ENCODE measurements around the gene TSSK3.

Gene TSSK3, protein sequence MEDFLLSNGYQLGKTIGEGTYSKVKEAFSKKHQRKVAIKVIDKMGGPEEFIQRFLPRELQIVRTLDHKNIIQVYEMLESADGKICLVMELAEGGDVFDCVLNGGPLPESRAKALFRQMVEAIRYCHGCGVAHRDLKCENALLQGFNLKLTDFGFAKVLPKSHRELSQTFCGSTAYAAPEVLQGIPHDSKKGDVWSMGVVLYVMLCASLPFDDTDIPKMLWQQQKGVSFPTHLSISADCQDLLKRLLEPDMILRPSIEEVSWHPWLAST

DNA sequence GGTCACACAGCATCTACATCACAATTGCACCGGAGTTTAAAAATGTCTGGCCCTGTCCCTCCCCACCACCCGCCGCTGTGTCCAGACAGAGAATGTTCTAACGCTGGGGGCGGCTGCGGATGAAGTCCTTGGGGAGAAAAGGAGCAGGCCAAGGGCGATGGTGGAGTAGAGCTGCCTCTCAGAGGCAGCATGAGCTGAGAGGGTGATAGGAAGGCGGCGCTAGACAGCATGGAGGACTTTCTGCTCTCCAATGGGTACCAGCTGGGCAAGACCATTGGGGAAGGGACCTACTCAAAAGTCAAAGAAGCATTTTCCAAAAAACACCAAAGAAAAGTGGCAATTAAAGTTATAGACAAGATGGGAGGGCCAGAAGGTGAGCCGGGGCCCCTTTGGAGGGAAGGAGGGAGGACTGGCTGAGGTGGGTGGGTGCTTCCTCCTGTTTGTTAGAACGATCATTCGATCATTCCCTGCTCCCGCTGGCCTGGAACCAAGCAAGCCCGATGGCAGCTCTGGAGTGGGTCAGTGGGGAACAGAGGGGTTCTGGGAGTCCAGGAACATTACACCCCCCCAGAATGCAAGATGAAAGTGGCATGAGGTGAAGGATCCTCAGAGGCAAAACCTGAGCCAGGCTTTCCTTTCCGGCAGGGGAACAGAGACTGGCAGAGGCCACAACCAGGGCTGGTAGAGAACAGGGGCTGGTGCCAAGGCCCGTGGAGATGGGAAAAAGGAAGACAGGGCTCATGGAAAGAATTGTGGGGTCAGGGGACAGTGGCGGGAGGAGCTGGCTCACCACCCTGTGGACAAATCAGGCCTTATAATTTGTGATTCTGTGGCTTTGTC lies at the start of gene TSSK3, which contains the start of gene FAM229A:
TSSK3 (plus strand) TSS at position 66 of the 840 bp plus-strand sequence; CDS start at position 229, 163 bp downstream.
FAM229A (minus strand) TSS at position 12 of the 840 bp plus-strand sequence. CDS start 394 bp downstream, outside the sequence.
- DNase-seq (ENCODE audit: low spot score) = no peak

DNA sequence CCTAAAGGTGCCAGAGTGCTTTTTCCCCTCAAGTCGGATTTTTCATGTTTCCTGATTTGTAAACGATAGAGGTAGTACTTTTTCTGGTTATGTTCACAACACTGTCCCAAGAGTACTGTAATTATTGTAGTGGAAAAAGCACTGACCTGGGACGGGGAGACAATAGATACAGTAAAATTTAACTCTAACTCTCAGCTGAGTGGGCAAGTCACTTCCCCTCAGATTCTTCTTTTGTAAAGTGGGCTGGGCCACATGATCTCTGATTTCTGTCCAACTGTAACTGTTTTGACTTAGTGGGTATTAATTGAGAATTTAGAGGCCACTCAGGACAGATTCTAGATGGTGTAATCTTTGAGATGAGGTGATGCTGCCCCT lies 45.4 kb upstream of the TSSK3 start:
- DNase-seq (ENCODE audit: low spot score) = no peak

DNA sequence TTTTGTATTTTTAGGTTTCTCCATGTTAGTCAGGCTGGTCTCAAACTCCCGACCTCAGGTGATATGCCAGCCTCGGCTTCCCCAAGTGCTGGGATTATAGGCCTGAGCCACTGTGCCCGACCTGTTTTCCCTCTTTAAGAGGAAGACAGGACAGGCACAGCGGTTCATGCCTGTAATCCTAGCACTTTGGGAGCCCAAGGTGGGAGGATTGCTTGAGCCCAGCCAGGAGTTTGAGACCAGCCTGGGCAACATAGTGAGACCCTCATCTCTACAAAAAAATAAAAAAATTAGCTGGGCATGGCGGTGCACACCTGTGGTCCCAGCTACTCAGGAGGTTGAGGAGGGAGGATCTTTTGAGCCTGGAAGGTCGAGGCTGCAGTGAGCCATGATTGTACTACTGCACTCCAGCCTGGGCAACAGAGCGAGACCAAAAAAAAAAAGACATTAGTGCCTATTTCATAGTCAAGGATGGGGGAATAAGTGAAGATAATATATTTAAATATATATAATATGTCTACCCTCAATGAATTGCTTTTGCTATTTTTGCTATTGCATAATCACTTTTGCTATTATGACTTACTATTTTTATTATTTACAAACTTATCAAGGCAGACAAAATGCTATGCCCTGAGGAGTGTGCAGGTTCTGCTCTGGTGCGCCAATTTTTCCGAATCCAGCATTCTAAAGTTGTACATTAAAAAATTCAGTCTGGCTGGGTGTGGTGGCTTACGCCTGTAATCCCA lies 44.0 kb upstream of the TSSK3 start:
- DNase-seq (ENCODE audit: low spot score) = no peak

DNA sequence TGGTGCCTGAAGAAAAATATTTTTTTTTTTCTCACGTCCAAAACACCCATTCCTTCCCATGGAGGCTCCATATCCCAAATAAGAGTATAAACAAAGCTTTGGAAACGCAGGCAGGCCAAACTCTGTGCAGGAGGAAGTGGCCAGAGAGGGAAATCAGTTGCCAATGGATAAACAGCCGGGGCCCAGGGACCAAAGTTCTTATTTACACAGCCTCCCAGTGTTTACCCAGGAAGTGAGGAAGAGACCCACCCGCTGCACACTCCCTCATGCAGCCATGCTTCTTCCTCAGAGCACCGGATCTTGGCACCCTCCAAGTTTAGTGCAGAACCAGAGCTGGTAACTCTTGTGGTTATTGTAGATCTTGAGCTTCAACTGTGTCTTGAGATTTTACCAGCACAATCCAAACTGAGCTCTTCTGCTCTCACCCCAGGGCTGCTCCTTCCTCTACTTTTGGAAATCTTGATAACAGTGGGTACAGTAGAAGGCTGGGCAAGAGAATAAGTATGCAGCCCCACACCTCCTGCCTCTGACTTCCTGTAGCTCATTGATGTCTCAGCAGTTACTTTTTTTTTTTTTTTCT lies 40.5 kb upstream of the TSSK3 start:
- no peak for DNase-seq (ENCODE audit: low spot score)

DNA sequence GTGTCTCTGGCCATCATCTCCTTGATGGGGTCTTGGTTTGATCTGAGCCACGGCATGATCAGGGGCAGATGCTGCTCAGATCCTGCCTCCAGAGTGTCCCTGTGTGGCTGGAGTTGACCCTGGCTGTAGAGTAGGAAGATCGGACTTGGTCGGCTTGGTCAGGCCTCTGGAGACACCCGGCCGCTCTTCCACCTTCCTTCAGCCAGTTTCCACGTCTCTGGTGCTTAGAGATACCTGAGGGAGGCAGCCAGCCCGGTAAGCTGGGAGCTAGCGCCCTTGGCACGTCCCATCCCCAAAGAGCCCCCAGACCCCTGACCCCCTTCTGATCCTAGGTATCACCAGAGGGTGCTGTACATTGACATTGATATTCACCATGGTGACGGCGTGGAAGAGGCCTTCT lies 35.1 kb upstream of the TSSK3 start:
- DNase-seq (ENCODE audit: low spot score) = no peak

DNA sequence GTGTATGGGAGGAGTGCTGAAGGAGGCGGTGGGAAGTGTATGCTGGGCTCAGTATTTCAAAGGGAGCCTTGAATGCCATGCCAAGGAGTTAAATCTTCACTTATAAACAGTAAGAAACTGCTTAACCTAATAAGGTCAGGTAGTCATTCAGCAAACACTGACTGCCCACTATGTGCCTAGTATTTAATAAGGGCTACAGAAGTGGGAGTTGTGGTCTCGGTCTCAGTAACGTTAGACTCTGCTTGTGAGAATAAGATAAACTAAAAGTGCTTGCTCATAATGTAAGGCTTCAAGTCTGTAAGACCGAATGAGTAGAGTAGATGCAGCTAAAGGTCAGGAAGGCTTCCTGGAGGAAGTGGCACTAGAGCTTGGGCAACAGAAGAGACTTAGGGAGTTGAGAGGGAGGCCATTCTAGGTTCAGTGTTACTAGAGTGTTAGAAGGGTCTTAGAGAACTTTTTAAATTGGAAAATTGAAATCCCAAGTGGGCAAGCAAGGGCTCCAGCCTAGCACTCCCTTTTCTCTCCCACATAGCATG lies 32.3 kb upstream of the TSSK3 start:
- no peak for DNase-seq (ENCODE audit: low spot score)

DNA sequence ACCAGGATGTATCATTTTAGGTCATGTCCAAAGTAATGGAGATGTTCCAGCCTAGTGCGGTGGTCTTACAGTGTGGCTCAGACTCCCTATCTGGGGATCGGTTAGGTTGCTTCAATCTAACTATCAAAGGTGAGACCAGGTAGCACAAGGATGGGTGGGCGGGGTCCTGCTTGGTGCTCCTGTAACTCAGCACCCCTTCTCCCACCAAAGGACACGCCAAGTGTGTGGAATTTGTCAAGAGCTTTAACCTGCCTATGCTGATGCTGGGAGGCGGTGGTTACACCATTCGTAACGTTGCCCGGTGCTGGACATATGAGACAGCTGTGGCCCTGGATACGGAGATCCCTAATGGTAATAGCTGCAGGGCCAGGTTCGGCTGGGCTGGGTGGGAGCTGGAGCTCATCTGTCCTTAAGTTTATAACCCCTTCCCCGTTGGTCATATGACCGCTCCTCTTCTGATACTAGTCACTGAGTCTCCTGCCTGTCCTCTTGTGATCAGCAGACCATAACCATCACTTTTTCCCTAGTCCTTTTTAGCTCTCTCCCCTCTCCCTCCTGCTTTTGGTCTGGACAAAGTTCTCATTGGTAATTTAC lies 31.7 kb upstream of the TSSK3 start:
- no peak for DNase-seq (ENCODE audit: low spot score)

DNA sequence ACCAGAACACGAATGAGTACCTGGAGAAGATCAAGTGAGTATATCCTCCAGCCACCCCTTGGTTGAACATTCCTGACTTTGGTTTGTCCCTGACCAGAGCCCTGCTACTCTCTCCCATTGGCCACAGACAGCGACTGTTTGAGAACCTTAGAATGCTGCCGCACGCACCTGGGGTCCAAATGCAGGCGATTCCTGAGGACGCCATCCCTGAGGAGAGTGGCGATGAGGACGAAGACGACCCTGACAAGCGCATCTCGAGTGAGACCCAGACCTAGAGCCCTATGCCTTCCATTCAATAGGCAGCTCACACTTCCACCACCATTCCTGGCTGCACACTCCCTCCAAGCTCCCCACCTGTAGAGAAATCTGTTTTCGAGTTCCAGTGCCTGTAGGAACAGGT lies 30.8 kb upstream of the TSSK3 start:
- no peak for DNase-seq (ENCODE audit: low spot score)

DNA sequence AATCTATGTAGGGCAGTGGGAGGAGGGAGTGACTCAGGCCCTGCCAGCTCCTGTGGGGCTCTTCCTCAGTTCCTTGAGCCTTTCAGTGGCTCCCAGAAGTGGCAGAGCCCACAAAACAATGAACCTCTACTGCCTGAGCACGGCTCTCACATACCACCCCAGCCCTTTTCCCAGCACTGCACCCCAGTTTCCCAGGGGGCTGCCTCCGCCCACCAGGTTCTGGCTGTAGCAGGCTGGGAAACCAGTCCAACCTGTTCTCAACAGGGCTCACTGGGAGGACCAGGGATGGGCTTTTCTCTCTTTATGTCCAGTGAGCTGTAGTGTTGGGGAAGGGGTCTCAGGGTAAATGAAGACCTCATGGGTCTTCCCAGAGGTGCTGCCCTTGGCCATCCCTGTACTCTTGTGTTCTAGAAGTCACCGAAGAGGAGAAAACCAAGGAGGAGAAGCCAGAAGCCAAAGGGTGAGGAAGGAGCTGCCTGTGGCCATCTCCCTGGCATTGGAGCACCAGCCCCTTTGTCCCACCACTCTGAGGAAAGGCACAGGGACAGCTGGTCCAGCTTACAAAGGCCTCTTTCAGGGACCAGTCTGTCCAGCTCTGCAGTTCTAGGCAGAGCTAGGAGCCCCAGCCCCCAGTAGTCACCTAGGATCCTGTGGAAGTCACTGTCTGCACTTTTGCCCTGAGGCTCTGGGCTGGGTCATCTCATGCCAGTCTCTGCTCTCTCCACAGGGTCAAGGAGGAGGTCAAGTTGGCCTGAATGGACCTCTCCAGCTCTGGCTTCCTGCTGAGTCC lies 29.9 kb upstream of the TSSK3 start:
- no peak for DNase-seq (ENCODE audit: low spot score)

DNA sequence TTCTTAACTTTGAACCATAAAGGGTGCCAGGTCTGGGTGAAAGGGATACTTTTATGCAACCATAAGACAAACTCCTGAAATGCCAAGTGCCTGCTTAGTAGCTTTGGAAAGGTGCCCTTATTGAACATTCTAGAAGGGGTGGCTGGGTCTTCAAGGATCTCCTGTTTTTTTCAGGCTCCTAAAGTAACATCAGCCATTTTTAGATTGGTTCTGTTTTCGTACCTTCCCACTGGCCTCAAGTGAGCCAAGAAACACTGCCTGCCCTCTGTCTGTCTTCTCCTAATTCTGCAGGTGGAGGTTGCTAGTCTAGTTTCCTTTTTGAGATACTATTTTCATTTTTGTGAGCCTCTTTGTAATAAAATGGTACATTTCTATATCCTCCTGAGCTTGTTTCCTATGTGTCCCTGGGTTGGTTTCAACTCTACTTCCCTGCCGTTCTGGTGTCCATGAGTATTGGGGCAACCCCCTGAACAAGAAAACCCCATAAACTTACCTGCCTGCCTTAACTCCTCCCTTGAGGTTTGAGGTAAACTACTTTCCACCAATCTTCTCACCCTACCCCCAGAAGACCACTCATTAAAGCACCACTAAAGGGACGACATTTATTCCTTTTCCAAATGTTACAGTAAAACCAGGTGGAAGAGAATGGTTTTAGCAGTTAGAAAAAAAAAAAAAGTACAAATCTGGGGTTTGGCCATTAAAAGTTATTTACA lies 28.9 kb upstream of the TSSK3 start:
- no peak for DNase-seq (ENCODE audit: low spot score)

DNA sequence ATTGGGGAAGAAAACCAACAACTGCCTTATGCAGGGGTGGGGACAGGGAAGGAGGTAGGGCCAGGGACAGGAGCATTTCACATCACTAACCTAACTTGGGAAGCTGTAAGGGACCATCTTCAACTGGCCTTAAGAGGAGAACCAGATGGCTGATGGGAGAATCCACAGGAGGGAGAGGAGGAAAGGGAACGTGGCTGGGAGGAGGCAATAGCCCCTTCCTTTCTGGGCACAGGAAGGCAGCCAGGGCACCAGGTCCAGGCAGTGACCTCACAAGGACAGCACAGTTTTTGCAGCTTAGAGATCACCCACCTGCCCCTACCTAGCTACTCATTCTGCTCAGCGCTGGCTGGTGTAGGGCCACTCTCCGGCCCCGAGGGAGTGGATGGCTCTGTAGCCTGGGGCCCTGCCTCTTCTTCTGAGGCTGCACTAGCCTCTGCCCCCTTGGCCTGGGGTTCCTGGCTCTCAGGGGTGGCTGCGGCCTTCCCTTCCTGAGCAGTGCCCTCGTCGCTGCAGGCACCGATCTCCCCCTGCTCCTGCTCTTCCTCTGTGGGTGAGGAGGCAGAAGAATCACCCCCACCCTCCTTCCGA lies 28.0 kb upstream of the TSSK3 start:
- DNase-seq (ENCODE audit: low spot score) = no peak

DNA sequence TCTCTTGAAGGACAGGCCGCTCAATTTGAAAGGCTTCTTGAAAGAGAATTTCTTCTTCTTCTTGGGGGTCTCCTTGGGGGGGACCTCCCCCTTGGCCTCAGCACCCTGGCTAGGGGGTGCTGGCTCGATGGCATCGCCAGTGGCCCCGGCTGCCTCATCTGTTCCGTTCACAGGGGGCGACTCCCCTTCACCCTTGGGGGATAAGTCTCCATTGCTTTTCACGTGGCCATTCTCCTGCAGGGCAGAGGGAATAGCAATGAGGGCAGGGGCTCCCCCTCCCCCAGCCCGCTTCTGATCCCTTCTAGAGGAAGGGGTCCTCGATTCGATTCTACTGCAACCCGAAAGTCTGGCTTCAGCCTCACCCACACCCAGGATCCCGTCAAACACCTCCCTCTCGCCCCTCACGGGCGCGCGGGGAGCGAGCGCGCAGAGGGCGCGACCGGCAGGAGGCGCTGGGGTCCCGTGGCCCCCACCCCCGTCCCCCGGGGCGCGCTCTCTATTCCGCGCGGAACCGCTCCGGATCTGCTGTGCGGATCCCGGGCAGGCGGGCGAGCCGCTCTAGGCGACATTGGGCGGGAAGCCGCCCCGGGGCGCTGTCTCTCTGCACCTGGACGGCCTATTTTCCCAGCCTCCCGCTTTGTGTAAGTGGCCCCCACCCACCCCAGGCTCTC lies 27.3 kb upstream of the TSSK3 start:
- DNase-seq (ENCODE audit: low spot score) = no peak

DNA sequence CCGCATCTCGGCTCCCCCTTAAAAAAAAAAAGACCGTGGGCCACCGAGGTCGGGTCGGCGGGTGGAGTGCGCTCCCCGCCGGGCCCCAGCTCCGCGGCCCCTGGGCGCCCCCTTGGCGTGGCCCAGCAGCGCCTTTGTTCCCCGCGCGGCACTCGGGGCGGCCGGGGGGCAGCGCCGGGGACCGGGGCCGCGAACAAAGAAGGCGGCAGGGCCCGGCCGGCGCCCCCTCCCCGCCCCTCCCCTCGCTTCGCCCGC lies 26.9 kb upstream of the TSSK3 start:
- DNase-seq (ENCODE audit: low spot score) = no peak

DNA sequence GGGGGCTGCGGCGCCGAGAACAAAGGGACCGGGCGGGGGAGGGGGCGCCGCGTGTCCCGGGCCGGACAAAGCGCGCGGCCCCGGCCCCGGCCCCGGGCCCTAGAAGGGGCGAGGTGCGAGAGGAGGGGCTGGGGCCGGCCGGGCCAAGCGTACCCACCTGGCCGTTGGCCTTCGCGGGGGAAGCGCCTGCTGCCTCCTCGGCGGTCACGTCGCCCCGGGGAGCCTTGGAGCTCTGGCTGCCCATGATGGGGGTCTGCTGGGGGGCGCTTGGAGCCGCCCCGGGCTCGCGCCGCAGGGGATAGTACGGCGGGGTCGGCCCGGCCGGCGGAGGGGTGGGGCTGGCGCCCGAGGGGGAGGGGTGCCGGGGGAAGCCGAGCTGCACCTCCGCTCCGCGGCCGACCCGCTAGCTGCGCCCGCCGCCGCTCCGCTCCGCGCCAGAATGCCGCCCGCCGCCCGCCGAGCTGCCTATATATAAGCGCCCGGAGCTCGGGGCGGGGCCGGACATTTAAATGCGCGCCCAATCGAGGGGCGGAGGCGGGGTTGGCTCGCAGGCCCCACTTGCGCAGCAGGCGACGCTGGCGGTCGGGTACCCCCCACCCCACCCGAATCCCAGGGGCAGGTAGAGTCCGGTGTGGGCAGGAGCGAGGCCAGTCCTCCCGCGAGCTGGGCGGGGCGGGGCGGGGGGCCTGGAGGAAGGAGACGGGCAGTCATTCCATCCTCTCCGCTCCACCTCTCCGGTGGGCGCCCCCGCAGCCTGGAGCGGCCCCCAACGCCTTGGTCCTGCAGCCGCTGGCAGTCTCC lies 26.3 kb upstream of the TSSK3 start, which contains the start of gene MARCKSL1:
MARCKSL1 (minus strand) TSS at position 444 of the 801 bp plus-strand sequence; CDS start at position 244, 200 bp downstream.
- no peak for DNase-seq (ENCODE audit: low spot score)

DNA sequence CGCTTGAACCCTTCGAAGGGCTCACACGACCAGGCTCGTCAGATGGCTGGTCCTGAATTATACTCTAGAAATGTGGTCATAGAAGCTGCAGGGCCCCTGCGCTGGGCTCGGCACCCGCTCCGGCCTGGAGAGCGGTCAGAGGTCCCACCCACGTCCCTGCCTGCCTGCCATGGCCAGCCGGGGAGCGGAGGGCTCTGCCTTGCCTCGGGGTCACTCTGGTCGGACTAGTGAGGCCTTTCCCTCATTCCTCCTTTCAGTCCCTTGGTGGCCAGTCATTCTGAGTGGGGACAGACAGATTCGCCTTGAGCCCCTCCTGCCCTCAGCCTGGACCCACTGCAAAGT lies 25.8 kb upstream of the TSSK3 start:
- no peak for DNase-seq (ENCODE audit: low spot score)

DNA sequence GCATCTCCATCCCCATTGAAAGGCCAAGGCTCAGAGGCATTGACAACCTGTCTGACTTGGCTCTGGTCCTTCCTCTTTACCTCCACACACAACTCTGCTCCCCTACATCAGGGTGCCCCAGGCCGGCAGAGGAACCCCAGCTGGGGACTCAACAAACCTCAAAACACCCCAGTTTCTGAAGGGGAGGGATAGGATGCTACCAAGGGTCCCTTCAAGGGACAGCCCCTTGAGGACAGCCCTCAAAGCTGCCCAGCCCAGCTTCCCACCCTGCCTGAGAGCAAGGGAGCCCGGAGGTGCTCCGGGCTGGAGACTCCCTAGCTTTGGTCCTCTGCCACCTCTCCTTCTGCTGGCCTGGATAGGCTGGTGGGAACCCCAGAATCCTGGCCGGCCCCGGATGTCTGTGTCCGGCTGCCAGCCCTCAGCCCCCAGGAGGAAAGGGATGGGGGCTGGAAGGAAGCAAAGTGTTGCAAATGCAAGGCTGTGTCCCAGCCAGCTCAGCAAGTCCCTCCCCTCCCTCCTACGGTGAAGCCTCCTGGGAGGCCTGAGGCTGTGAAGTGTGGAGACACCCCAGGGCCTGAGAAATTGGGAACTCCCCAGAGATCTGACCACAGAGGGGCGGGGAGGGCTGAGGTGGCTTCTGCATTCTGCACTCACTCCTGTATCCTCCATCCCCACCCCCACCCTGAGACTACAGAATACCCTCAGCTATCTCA lies 25.2 kb upstream of the TSSK3 start:
- no peak for DNase-seq (ENCODE audit: low spot score)

DNA sequence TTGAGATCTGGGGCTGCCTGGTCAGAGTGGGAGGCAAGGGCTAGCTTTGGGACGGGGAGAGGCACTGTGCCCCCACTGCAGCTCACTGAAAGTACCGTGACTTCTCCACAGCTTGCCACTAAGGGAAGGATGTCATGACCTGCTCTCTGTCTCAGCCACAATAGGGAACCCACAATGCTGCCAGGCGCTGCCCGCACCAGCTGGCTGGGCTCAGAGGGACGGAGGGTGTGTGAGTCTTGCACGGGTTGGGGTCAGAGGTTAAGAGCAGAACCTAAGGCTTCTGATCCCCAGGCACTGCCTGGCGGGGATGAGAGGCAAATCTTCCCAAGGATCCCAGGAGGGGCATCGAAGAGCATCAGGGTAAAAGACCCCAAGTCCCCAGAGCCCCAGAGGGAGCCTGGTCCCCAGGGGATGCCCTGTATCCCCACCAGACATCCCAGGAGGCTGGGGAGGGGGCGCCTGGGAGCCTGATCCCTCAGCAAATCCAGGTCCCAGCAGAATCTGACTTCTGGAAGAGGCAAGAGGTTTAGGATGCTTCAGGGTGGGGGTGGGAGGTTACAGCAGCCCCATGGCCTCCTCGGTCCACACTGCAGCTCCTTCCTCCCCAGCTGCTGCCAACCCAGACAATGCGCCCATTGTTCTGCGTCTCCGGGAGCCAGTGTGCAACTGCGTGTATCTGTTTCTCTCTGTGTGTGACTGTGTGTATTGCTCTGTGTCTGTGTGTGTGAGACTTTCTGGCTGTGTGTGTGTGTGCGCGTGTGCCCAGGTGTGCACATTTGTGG lies 24.3 kb upstream of the TSSK3 start:
- peak; percentile 79 for DNase-seq (ENCODE audit: low spot score)

Data from COLO829 (cell line).